ENCODE measurements around the gene ITGBL1.

Gene ITGBL1

DNA sequence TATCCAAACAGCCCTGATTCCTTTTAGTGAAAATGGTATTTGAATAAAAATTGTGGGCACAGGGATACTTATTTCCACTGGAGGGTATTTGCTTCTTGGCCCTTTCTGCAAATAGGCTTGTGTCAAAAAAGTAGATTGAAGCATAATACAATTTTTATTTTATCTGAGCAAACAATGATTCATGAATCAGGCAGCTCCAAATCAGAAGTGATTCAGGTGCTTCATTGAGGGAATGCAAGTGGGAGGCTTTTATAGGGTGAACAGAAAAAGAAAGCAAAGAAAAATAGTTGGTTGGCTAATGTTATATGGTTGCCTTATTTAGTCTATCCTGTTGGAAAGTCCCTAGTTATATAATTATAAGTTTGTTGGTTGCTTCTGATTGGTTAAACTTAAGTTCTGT lies 117.9 kb downstream of the ITGBL1 start:
- no peak for ATAC-seq (replicated peaks)
- H3K9me3 Mint-ChIP-seq: no peaks in the 10 kb centered on the region

DNA sequence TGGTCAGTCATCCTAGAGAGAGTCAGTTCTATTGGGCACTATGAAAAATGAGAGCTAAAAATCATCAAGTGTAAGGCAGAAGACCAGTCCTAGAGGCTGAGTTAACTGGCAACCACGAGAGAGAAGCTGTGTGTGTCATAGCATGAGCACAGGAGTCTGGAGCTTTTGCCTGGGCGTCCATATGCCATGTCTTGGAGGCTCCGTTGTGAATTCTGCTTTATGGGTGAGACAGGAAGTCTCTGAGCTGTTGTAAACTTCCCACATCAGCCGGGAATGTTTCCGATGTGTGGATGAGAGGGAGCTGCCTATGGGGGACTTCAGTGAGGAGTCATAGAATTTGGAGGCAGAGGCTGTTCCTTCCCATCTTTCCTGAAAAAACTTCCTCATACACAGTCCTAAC lies 120.0 kb downstream of the ITGBL1 start:
- Mint-ChIP-seq H3K27me3 (no peaks in the 10 kb centered on the region), H3K4me1 (ENCODE audit: low read depth in 2 of 2) (no peaks in the 10 kb centered on the region), H3K4me3 (no peak overlapping the region), H3K27ac (no peak overlapping the region), H3K9me3 (no peaks in the 10 kb centered on the region), H3K36me3 (ENCODE audit: insufficient read depth) (no peaks in the 10 kb centered on the region)
- no peak for ATAC-seq (replicated peaks)
- DNase-seq: no peak

More for the DNA sequence above, 117.9 kb downstream of the ITGBL1 start:
- no peak overlapping the region for H3K4me3 Mint-ChIP-seq
- no peak overlapping the region for H3K27ac Mint-ChIP-seq
- no peaks in the 10 kb centered on the region for H3K4me1 Mint-ChIP-seq (ENCODE audit: low read depth in 2 of 2)
- no peak for DNase-seq
- H3K36me3 Mint-ChIP-seq (ENCODE audit: insufficient read depth): no peaks in the 10 kb centered on the region
- H3K27me3 Mint-ChIP-seq: no peaks in the 10 kb centered on the region

DNA sequence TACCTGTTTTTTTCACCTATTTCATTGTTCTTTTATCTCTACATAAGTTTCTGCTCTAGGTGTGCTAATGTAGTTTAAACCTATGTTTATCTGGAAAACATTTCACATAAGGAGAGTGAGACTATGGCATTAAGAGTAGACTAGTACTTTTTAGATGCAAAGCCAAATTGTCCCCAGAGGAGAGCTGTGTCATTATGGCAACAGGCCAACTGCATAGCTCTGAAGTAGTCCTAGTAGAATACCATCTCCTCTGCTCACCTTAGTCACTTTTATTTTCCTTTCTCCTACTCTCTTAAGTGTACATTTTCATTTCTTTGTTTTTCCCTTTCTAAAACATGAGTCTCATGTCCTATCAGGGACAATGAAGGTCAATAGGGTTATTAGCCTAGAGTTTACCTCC lies 123.1 kb downstream of the ITGBL1 start:
- H3K9me3 Mint-ChIP-seq: no peaks in the 10 kb centered on the region
- no peaks in the 10 kb centered on the region for H3K27me3 Mint-ChIP-seq
- DNase-seq (no peak), ATAC-seq (replicated peaks) (no peak)
- no peak overlapping the region for H3K4me3 Mint-ChIP-seq
- H3K27ac Mint-ChIP-seq: no peak overlapping the region
- no peaks in the 10 kb centered on the region for H3K4me1 Mint-ChIP-seq (ENCODE audit: low read depth in 2 of 2)
- no peaks in the 10 kb centered on the region for H3K36me3 Mint-ChIP-seq (ENCODE audit: insufficient read depth)

DNA sequence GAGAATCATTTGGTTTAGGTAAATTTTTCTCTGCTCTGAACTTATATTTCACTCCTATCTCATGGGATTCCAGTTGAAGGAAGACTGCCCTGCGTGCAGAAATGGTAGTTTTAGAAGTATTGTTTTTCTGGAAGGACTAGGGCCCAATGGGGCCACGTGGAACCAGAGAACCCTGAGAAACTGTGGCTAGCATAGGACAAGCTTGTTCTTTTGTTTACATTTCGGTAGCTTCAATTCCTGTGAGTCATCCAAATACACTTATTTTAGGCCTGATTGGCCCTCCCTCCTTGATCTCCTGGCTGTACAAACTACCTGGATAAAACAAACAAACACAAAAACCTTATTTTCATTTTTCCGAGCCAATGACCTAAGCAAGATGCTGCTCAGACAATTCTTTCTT lies 124.0 kb downstream of the ITGBL1 start:
- ATAC-seq (replicated peaks): no peak
- Mint-ChIP-seq H3K36me3 (ENCODE audit: insufficient read depth) (no peaks in the 10 kb centered on the region), H3K4me1 (ENCODE audit: low read depth in 2 of 2) (no peaks in the 10 kb centered on the region), H3K4me3 (no peak overlapping the region), H3K27ac (no peak overlapping the region), H3K9me3 (no peaks in the 10 kb centered on the region), H3K27me3 (no peaks in the 10 kb centered on the region)
- DNase-seq: no peak

DNA sequence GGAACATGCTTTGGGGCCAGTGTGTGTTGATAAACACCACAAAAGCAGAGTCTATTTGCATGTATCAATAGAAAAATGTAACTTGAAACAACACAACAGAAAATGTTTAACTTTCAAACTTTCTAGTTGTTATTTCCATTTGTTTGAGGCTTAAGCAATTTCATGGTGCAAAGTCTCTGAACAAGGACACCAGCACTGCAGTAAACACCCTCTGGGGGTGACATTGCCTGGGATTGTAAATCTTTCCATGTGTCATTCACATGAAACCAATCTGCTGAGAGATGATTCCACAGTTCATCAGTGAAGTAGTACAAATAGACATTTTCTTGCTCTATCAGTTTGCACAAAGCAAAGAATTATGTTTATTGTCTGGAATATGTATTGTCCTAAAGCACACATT lies 124.5 kb downstream of the ITGBL1 start:
- ATAC-seq (replicated peaks) (no peak), DNase-seq (no peak)
- Mint-ChIP-seq H3K36me3 (ENCODE audit: insufficient read depth) (no peaks in the 10 kb centered on the region), H3K4me3 (no peak overlapping the region), H3K4me1 (ENCODE audit: low read depth in 2 of 2) (no peaks in the 10 kb centered on the region), H3K9me3 (no peaks in the 10 kb centered on the region), H3K27ac (no peak overlapping the region), H3K27me3 (no peaks in the 10 kb centered on the region)

DNA sequence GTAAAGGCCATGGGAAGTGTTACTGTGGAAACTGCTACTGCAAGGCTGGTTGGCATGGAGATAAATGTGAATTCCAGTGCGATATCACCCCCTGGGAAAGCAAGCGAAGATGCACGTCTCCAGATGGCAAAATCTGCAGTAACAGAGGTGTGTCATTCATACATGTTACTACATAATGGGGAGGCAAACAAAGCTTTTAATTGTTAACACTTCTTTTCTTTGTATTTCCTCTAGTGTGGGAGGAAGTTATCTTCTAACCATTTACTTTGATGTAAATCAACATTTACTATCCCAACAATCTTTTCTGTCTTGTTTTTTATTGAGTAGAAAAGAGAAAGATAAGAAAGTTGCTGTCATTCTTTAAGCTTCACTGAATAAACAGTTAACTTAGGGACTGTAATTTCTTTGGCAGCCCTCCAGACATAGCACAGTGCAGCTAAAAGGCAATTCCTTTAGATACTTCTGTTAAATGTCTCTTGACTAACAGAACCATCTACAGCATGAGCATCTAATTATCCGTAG lies 126.9 kb downstream of the ITGBL1 start:
- Mint-ChIP-seq H3K36me3 (ENCODE audit: insufficient read depth) (no peaks in the 10 kb centered on the region), H3K4me1 (ENCODE audit: low read depth in 2 of 2) (no peaks in the 10 kb centered on the region), H3K27ac (no peak overlapping the region), H3K9me3 (no peaks in the 10 kb centered on the region), H3K27me3 (peaks cover 0 to 12% of the 10 kb centered on the region in 2 donors), H3K4me3 (no peak overlapping the region)
- DNase-seq (no peak), ATAC-seq (replicated peaks) (no peak)

DNA sequence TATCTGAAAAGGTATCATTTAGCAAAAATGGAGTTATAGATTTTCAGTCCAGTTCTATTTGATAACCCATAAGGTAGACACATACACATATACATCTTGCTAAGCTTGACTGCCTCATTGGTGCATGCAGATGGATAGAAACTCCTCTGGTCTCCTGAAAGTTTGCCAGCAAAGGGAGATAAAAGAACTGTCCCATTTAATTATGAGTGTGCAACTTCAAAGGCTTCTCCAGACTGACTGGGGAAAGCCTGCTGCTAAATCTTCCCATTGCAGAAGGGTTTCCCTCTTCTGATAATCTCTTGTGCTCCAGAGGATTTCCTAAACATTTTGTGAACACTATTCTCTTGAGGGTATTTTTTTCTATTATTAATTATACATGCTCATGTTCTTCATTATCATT lies 131.9 kb downstream of the ITGBL1 start:
- Mint-ChIP-seq H3K9me3 (no peaks in the 10 kb centered on the region), H3K4me1 (ENCODE audit: low read depth in 2 of 2) (no peaks in the 10 kb centered on the region), H3K27me3 (peaks cover 9 to 26% of the 10 kb centered on the region in 2 donors), H3K4me3 (no peak overlapping the region), H3K36me3 (ENCODE audit: insufficient read depth) (no peaks in the 10 kb centered on the region), H3K27ac (no peak overlapping the region)
- ATAC-seq (replicated peaks): no peak
- no peak for DNase-seq

DNA sequence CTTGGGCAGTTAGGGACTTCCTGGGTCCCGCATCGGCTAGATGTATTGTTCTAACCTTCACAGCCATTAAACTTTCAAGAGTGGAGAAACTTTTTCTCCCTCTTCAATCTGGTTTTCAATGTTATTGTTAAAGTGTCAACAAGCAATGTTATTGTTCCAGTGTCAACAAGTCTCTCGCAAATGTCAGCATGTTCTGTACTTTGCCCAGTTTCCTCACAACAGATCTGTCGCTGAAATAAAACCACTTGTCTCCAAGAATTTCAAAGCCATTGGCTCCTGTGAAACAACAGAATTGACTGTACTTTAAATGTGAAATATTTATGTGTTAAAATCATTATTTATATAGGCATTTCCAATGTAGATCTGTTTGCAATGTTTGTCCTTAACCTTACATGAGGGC lies 138.0 kb downstream of the ITGBL1 start:
- ATAC-seq (replicated peaks): no peak

DNA sequence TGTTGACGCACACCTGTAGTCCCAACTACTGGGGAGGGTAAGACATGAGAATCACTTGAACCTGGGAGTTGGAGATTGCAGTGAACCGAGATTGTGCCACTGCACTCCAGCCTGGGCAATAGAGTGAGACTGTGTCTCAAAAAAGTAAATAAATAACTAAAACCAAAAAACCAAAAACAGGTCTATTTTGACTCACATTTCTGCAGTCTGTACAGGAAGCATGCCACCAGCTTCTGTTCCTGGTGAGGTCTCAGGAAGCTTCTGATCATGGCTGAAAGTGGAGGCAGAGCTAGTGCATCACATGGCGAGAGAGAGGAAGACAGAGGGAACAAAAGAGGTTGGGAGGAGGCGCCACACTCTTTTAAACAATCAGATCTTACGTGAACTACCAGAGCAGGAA lies 142.5 kb downstream of the ITGBL1 start:
- ATAC-seq (replicated peaks): no peak
- H3K4me3 Mint-ChIP-seq: no peak overlapping the region
- no peak for DNase-seq
- no peaks in the 10 kb centered on the region for H3K36me3 Mint-ChIP-seq (ENCODE audit: insufficient read depth)
- peaks cover 6% of the 10 kb centered on the region in 2 donors for H3K27me3 Mint-ChIP-seq
- H3K4me1 Mint-ChIP-seq (ENCODE audit: low read depth in 2 of 2): no peaks in the 10 kb centered on the region
- H3K27ac Mint-ChIP-seq: no peak overlapping the region
- no peaks in the 10 kb centered on the region for H3K9me3 Mint-ChIP-seq

More for the DNA sequence above, 138.0 kb downstream of the ITGBL1 start:
- no peak for DNase-seq
- H3K4me1 Mint-ChIP-seq (ENCODE audit: low read depth in 2 of 2): no peaks in the 10 kb centered on the region
- H3K27me3 Mint-ChIP-seq: peaks cover 11 to 15% of the 10 kb centered on the region in 2 donors
- no peak overlapping the region for H3K27ac Mint-ChIP-seq
- H3K36me3 Mint-ChIP-seq (ENCODE audit: insufficient read depth): no peaks in the 10 kb centered on the region
- H3K4me3 Mint-ChIP-seq: no peak overlapping the region
- no peaks in the 10 kb centered on the region for H3K9me3 Mint-ChIP-seq

DNA sequence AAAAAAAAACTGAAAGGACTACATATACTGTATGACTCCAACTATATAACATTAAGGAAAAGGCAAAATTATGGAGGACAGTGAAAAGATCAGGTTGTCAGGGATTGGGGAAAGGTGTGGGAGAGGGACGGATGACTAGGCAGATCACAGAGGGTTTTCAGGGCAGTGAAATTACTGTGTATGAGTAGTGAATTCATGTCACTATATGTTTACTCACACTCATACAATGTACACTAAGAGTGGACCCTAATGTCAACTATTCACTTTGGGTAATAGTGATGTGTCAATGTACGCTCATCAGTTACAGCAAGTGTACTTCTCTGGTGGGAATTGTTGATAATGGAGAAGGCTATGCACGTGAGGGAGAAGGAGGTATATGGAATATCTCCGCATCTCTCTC lies 144.3 kb downstream of the ITGBL1 start:
- Mint-ChIP-seq H3K9me3 (no peaks in the 10 kb centered on the region), H3K4me3 (no peak overlapping the region), H3K4me1 (ENCODE audit: low read depth in 2 of 2) (no peaks in the 10 kb centered on the region), H3K27ac (no peak overlapping the region), H3K36me3 (ENCODE audit: insufficient read depth) (no peaks in the 10 kb centered on the region), H3K27me3 (peaks cover 6 to 12% of the 10 kb centered on the region in 2 donors)
- ATAC-seq (replicated peaks): no peak
- no peak for DNase-seq

DNA sequence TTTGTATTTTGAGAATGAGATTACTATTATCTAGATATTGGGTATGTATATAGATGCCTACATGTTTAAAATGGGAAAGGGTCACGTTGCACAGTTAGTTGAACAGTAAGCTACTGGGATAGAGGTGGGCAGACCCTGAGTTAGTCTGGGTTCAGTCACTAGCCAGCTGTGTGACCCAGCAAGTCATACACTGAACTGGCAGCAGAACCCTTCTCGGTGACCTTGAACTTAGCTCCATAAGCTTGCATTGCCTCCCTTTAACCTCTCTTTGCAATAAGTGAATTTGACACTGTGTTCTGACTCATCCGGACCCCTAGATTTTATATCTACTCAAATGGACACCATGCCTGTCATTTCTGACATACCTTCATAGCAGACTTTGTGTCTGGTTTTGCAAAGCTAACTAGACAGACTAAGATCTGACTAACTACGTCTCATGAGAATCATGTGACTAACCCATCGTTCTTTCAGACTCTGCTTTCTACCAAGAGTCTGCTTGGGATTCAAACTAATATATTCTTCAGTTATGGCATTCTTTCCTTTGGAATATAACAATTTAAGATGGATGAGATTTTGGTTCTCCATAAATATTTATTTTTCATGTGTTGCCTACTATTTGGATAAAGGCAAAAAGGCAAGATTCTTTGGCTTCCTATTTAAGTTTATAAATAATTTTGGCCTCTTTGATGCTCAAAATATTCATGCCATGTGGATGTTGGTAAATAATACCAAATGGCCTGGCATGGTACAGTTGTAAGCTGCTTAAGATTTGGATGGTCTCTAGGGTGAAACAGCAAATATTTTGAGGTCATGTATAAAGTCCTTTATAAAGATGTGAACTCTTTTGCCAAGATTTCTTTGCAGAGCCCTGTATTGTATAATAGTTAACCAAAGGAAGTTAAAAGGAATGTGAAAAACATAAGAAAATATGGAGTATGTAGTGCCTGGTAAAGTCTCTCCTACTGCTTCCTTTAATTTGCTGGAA lies 159.3 kb downstream of the ITGBL1 start:
- H3K27me3 Mint-ChIP-seq: peaks cover 32 to 33% of the 10 kb centered on the region in 2 donors
- H3K27ac Mint-ChIP-seq: no peak overlapping the region
- DNase-seq (no peak), ATAC-seq (replicated peaks) (no peak)
- no peaks in the 10 kb centered on the region for H3K9me3 Mint-ChIP-seq
- no peak overlapping the region for H3K4me3 Mint-ChIP-seq
- no peaks in the 10 kb centered on the region for H3K36me3 Mint-ChIP-seq (ENCODE audit: insufficient read depth)
- H3K4me1 Mint-ChIP-seq (ENCODE audit: low read depth in 2 of 2): no peaks in the 10 kb centered on the region

DNA sequence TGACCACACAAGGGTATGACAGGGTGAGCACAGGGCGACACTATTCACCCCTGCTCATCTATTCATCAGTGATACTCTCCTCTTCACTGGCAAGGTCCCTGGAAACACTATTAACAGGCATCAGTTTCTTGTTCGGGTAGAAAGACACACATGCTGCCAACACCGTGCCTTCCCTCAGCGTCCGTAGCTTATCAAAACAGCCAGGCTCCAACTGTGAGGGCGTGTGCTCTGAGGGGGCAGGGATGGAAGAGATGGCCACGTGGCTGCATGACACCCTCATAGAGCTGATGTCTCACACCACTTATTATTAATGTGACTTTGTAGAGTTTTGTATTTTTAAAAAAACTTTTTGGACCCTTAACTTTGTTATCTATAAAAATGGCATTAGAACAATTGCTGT lies 160.3 kb downstream of the ITGBL1 start:
- Mint-ChIP-seq H3K4me1 (ENCODE audit: low read depth in 2 of 2) (peaks cover 0 to under 1% of the 10 kb centered on the region in 2 donors), H3K27ac (no peak overlapping the region), H3K36me3 (ENCODE audit: insufficient read depth) (no peaks in the 10 kb centered on the region), H3K27me3 (peaks cover 32 to 33% of the 10 kb centered on the region in 2 donors), H3K9me3 (no peaks in the 10 kb centered on the region), H3K4me3 (no peak overlapping the region)
- no peak for ATAC-seq (replicated peaks)
- no peak for DNase-seq

DNA sequence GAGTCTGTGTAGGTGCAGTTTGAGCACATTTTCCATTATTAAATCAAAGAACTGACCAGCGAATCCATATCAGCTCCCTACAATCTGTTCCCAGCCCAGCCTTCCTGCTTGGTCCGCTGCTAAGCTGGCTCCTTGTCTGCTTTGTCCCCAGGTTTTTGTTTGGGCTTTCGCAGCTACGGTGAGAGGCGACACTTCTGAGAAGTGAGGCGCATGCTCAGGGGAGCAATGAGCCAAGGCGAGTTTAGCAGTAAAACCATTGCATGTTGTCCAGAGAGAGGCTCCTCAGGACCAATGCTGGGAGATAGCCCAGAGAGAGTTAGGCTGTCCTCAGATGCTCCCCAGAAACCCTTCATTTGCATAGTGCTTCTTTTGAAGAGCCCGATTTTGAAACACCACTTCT lies 162.0 kb downstream of the ITGBL1 start:
- H3K27ac Mint-ChIP-seq: no peak overlapping the region
- peaks cover 4 to 9% of the 10 kb centered on the region in 2 donors for H3K4me1 Mint-ChIP-seq (ENCODE audit: low read depth in 2 of 2)

More for the DNA sequence above, 162.0 kb downstream of the ITGBL1 start:
- Mint-ChIP-seq H3K4me3 (no peak overlapping the region), H3K27me3 (peaks cover 32 to 33% of the 10 kb centered on the region in 2 donors), H3K36me3 (ENCODE audit: insufficient read depth) (no peaks in the 10 kb centered on the region), H3K9me3 (no peaks in the 10 kb centered on the region)
- no peak for DNase-seq
- no peak for ATAC-seq (replicated peaks)

Data from effector memory CD8-positive, alpha-beta T cell (primary cell).